BE2C (cell line): ENCODE data around the gene KRTAP10-6.
"Not testable (repeated sequence)": the region's sequence is repeated elsewhere in the genome, so short reads cannot be mapped to it uniquely, and the experiment has no call there.

Experiments used
- DNase-seq: peaks from one replicate; pipeline ENCODE4 v3.0.0-alpha.2; 2020
- H3K27me3 ChIP-seq: fragments of 250-450 bp; sonication (Bioruptor Pico); 2 replicates; pipeline ENCODE4 v1.5.1; 2020; ENCODE audit warnings: mild to moderate bottlenecking
- H3K36me3 ChIP-seq: fragments of 250-450 bp; sonication (Bioruptor Pico); 2 replicates; pipeline ENCODE4 v1.5.1; 2020; ENCODE audit warnings: mild to moderate bottlenecking
- H3K4me1 ChIP-seq: fragments of 250-450 bp; sonication (Bioruptor Pico); 2 replicates; pipeline ENCODE4 v1.5.1; 2020
- H3K4me3 ChIP-seq: 2 replicates; pipeline ENCODE4 v1.5.1; 2011; ENCODE audit warnings: low read depth, low read length
- H3K9me3 ChIP-seq: fragments of 250-450 bp; sonication (Bioruptor Pico); 2 replicates; pipeline ENCODE4 v1.5.1; 2020
- CTCF ChIP-seq: IDR thresholded peaks from 2 replicates; pipeline ENCODE4 v1.5.1; 2012; ENCODE audit warnings: mild to moderate bottlenecking, low read depth, low read length

Gene KRTAP10-6

GRCh38 chr21:44555200-44555875 is 37.0 kb downstream of the KRTAP10-6 start:
- no peak for TF ChIP-seq CTCF
- Histone ChIP-seq H3K9me3 (no peaks in the 10 kb centered on the region), H3K4me1 (no peaks in the 10 kb centered on the region), H3K27me3 (peaks cover 55% of the 10 kb centered on the region), H3K36me3 (no peaks in the 10 kb centered on the region), H3K4me3 (no peak overlapping the region)
- no peak for DNase-seq

GRCh38 chr21:44552681-44553080 is 39.6 kb downstream of the KRTAP10-6 start:
- H3K4me3 ChIP-seq, result no peak overlapping the region
- H3K27me3 ChIP-seq, result peaks cover 64% of the 10 kb centered on the region
- DNase-seq, result no peak
- no peaks in the 10 kb centered on the region for H3K36me3 ChIP-seq
- H3K9me3 ChIP-seq, result no peaks in the 10 kb centered on the region
- H3K4me1 ChIP-seq, result no peaks in the 10 kb centered on the region
- TF ChIP-seq CTCF, result no peak

GRCh38 chr21:44552136-44552535 is 40.2 kb downstream of the KRTAP10-6 start:
- no peaks in the 10 kb centered on the region for H3K4me1 ChIP-seq
- no peak for DNase-seq
- peaks cover 64% of the 10 kb centered on the region for H3K27me3 ChIP-seq
- no peaks in the 10 kb centered on the region for H3K36me3 ChIP-seq
- no peak overlapping the region for H3K4me3 ChIP-seq
- H3K9me3 ChIP-seq, result no peaks in the 10 kb centered on the region
- no peak for TF ChIP-seq CTCF

- Histone ChIP-seq H3K9me3 (no peaks in the 10 kb centered on the region), H3K27me3 (peaks cover 58% of the 10 kb centered on the region), H3K36me3 (no peaks in the 10 kb centered on the region), H3K4me1 (no peaks in the 10 kb centered on the region), H3K4me3 (no peak within 1 kb of the TSS)
- no peak for TF ChIP-seq CTCF
- no peak for DNase-seq
Observed at GRCh38 chr21:44551340-44551961, 40.9 kb downstream of the KRTAP10-6 start, which contains the start of gene KRTAP10-2. KRTAP10-2 (minus strand) TSS chr21:44551505; CDS start chr21:44551458, 47 bp downstream.

- Histone ChIP-seq H3K9me3 (no peaks in the 10 kb centered on the region), H3K27me3 (peaks cover 56% of the 10 kb centered on the region), H3K36me3 (no peaks in the 10 kb centered on the region), H3K4me3 (no peak overlapping the region), H3K4me1 (no peaks in the 10 kb centered on the region)
- no peak for DNase-seq
- TF ChIP-seq CTCF, result no peak
Observed at GRCh38 chr21:44550807-44551206, 41.5 kb downstream of the KRTAP10-6 start.

- H3K36me3 ChIP-seq, H3K4me1 ChIP-seq, H3K9me3 ChIP-seq, DNase-seq, H3K4me3 ChIP-seq: not testable (repeated sequence)
- H3K27me3 ChIP-seq, result peaks cover 53% of the 10 kb centered on the region
Observed at GRCh38 chr21:44550285-44550684, 42.0 kb downstream of the KRTAP10-6 start.
